Progenitor cell of endocrine pancreas (in vitro differentiated cells): Measurements from ENCODE around the gene RNF126. TPM values are rescaled to one million over a fixed set of nuclear protein-coding genes. Genes with fewer than 3 reads are reported as not detected.
"Not testable (repeated sequence)": the region's sequence is repeated elsewhere in the genome, so short reads cannot be mapped to it uniquely, and the experiment has no call there.

Experiments used
- DNase-seq: peaks from one replicate; pipeline ENCODE4 v3.0.0; 2021; ENCODE audit warnings: low spot score; ENCODE audit not compliant: unreplicated experiment
- H3K27ac Mint-ChIP-seq: 2 replicates; pipeline ENCODE4 v1.8.0; 2021; ENCODE audit warnings: mild to moderate bottlenecking, moderate library complexity, mixed read lengths
- H3K27me3 Mint-ChIP-seq: 2 replicates; pipeline ENCODE4 v1.8.0; 2021; ENCODE audit warnings: mixed read lengths
- H3K36me3 Mint-ChIP-seq: 2 replicates; pipeline ENCODE4 v1.8.0; 2022; ENCODE audit warnings: mixed read lengths; ENCODE audit not compliant: insufficient read depth
- H3K4me1 Mint-ChIP-seq: 2 replicates; pipeline ENCODE4 v1.8.0; 2021; ENCODE audit warnings: low read depth, mixed read lengths
- H3K4me3 Mint-ChIP-seq: 2 replicates; pipeline ENCODE4 v1.8.0; 2021; ENCODE audit warnings: low read depth, mild to moderate bottlenecking, moderate library complexity, mixed read lengths
- H3K9me3 Mint-ChIP-seq: 2 replicates; pipeline ENCODE4 v1.8.0; 2021; ENCODE audit warnings: low read depth, mixed read lengths
- total RNA-seq: library from RNA; stranded (reverse); gene quantifications from 2 replicates; pipeline ENCODE4 v1.2.1, GENCODE V29; 2021
- TF ChIP-seq, protein P1 (sequence below): fragments of 200-600 bp; sonication (generic); IDR thresholded peaks from one replicate; pipeline ENCODE4 v1.5.0; 2021; ENCODE audit warnings: antibody characterized with exemption, mild to moderate bottlenecking; ENCODE audit not compliant: unreplicated experiment

RNF126 gene
- total RNA-seq, 1 donor from 2014 or later = 37.3 TPM

DNA sequence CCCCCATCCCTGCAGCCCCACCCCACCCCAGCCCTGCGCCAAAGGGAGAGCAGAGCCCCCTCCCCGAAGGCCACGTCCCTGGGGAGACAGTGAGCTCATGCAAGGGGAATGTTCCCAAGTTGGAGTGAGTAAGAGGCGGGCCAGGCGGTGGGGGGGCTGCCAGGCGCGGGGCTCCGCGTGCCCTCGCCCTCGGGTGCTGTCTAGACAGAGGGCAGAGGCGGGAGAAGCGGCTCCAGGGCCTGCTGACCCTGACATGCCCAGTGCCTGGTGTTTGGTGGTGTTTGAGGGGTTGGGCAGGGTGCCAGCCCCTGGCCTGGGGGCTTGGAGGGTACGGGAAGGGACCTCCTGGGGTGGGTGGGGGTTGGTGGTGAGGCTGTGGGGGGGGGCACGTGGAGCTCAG is 14.2 kb upstream of the RNF126 start:
- H3K4me3 Mint-ChIP-seq = no peak overlapping the region

DNA sequence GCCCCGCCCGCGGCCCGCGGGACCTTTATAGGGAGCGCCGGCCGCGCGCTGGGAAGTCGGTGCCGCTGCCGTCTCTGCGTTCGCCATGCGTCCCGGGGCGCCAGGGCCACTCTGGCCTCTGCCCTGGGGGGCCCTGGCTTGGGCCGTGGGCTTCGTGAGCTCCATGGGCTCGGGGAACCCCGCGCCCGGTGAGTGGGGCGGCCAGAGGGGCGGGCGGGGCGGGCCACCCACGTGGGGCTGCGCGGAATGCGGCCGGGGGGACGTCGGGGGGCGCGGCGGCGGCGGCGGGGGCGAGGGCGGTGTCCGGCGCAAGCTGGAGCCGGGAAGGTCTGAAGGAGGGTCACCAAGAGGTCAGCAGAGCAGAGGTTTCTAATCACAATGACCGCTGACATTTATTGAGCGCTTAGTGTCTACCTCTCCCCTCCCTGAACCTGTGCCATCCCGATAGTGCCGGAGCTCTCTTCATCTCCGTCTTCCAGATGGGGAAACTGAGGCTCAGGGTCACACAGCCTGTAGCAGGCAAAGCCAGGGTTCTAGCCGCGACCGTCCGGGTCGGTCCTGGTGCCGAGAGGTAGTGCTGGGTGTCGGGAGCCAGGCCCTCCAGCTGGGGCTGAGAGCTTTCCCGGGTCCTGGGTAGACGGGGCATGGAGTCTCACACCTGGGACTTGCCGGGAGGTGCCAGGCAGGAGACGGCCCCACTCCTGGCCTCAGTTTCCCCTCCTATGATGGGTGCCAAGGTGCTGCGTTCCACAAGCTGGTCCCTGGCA is 13.5 kb upstream of the RNF126 start, which contains the start of gene FSTL3:
Gene FSTL3 (plus strand): TSS at position 54 of the 767 bp plus-strand sequence. CDS start 32 bp downstream, at position 86.
- Mint-ChIP-seq H3K4me1 (peaks cover 5% of the 10 kb centered on the region), H3K27me3 (peaks cover 6% of the 10 kb centered on the region), H3K9me3 (no peaks in the 10 kb centered on the region), H3K4me3 (peak within 1 kb of the TSS; percentile 55), H3K36me3 (no peaks in the 10 kb centered on the region), H3K27ac (peak within 1 kb of the TSS; percentile 66)
- TF ChIP-seq, protein P1, sequence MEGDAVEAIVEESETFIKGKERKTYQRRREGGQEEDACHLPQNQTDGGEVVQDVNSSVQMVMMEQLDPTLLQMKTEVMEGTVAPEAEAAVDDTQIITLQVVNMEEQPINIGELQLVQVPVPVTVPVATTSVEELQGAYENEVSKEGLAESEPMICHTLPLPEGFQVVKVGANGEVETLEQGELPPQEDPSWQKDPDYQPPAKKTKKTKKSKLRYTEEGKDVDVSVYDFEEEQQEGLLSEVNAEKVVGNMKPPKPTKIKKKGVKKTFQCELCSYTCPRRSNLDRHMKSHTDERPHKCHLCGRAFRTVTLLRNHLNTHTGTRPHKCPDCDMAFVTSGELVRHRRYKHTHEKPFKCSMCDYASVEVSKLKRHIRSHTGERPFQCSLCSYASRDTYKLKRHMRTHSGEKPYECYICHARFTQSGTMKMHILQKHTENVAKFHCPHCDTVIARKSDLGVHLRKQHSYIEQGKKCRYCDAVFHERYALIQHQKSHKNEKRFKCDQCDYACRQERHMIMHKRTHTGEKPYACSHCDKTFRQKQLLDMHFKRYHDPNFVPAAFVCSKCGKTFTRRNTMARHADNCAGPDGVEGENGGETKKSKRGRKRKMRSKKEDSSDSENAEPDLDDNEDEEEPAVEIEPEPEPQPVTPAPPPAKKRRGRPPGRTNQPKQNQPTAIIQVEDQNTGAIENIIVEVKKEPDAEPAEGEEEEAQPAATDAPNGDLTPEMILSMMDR = no peak
- DNase-seq = no peak

More for the DNA sequence above, 14.2 kb upstream of the RNF126 start:
- H3K27me3 Mint-ChIP-seq = peaks cover 6% of the 10 kb centered on the region
- no peaks in the 10 kb centered on the region for H3K9me3 Mint-ChIP-seq
- no peak overlapping the region for H3K27ac Mint-ChIP-seq
- no peak for DNase-seq
- H3K36me3 Mint-ChIP-seq = no peaks in the 10 kb centered on the region
- peaks cover 5% of the 10 kb centered on the region for H3K4me1 Mint-ChIP-seq
- TF ChIP-seq, protein P1 = no peak

GRCh38 chr19:676007-676338 is 13.0 kb upstream of the RNF126 start:
- peak overlapping the region; percentile 55 for H3K4me3 Mint-ChIP-seq
- H3K27me3 Mint-ChIP-seq = peaks cover 6% of the 10 kb centered on the region
- no peaks in the 10 kb centered on the region for H3K9me3 Mint-ChIP-seq
- no peak overlapping the region for H3K27ac Mint-ChIP-seq
- H3K36me3 Mint-ChIP-seq = no peaks in the 10 kb centered on the region
- peaks cover 5% of the 10 kb centered on the region for H3K4me1 Mint-ChIP-seq
- TF ChIP-seq, protein P1 = no peak
- DNase-seq = no peak

- H3K27me3 Mint-ChIP-seq = peaks cover 6% of the 10 kb centered on the region
- no peak overlapping the region for H3K27ac Mint-ChIP-seq
- H3K4me1 Mint-ChIP-seq = peaks cover 5% of the 10 kb centered on the region
- H3K9me3 Mint-ChIP-seq = no peaks in the 10 kb centered on the region
- H3K4me3 Mint-ChIP-seq = no peak overlapping the region
- TF ChIP-seq, protein P1 = no peak
- no peaks in the 10 kb centered on the region for H3K36me3 Mint-ChIP-seq
- no peak for DNase-seq
These were observed 11.5 kb upstream of the RNF126 start for GRCh38 chr19:674282-675151.

DNA sequence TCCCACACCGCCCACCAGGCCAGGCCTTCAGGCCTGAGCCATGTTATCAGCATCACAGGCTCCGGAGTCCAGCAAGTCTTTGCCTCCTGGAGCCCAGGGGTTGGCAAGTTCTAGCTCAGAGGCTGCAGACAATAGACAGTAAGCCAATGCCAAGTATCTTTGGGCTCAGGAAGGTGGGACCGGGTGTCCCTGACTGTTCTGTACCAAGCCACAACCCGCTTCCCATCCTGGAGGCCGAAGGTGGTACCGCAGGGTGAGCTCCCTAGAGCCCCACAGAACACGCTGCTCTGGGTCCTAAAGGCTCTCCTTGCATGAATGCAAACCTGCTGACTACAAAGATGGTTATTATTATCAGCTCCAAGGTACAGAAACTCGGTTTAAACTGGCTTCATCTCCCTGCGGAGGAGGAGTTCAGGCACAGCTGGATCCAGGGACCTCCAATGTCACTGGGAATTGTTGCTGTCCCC is 7.6 kb upstream of the RNF126 start:
- Mint-ChIP-seq H3K9me3 (peaks cover 3% of the 10 kb centered on the region), H3K27me3 (peaks cover 6% of the 10 kb centered on the region), H3K4me3 (no peak overlapping the region), H3K36me3 (peaks cover 2% of the 10 kb centered on the region), H3K27ac (no peak overlapping the region), H3K4me1 (peaks cover 5% of the 10 kb centered on the region)
- TF ChIP-seq, protein P1 = peak; percentile 17
- DNase-seq = no peak

GRCh38 chr19:668675-669434 is 5.8 kb upstream of the RNF126 start:
- not testable (repeated sequence) for H3K4me1 Mint-ChIP-seq, DNase-seq, H3K4me3 Mint-ChIP-seq, H3K9me3 Mint-ChIP-seq, H3K27me3 Mint-ChIP-seq, H3K36me3 Mint-ChIP-seq
- peak overlapping the region; percentile 95 for H3K27ac Mint-ChIP-seq

- H3K36me3 Mint-ChIP-seq, H3K27ac Mint-ChIP-seq, H3K4me3 Mint-ChIP-seq, H3K4me1 Mint-ChIP-seq, H3K27me3 Mint-ChIP-seq, DNase-seq, H3K9me3 Mint-ChIP-seq: not testable (repeated sequence)
These were observed 4.1 kb upstream of the RNF126 start for GRCh38 chr19:666985-667573.
